IPS-NIHi7 (cell line): ENCODE measurements around the gene FSTL5.

Source experiments
- DNase-seq: peaks from one replicate; pipeline ENCODE4 v3.0.0; 2012; ENCODE audit warnings: mixed read lengths; ENCODE audit errors: extremely low spot score

FSTL5 gene

GRCh38 chr4:161583549-161583948 is 580.3 kb downstream of the FSTL5 start:
- no peak for DNase-seq

- no peak for DNase-seq
These were observed 582.3 kb downstream of the FSTL5 start for GRCh38 chr4:161581262-161582230.

DNA sequence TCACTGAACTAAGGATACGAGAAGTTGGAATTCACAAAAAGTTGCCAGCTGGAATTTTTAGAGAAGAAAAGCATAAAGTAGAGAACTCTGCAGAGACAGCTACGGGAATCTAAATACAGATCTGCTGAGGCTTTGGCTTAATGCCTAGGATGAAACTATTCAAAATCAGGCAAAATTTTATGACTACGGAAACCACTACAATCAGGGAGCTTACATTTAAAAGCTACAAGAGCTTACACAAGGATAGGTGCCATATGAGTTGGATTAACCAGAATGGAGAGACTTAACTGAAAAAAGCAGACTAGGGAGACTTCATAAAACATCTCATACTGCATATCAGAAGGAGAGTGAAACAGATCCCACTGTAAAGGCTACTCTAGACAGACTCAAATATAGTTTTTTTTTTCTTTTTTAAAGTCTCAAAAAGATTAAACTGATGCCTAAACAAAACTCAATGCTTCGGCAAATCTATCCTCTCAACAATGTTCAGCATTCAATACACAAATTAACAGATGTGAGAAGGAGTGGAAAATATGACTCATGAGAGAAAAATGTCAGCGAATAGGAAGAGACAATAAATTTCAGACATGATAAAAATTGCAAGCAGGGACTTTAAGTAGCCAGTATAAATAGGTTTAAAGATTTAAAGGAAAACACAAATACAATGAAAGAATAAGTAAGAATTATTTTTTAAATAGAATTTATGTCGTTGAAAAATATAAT is 586.1 kb downstream of the FSTL5 start:
- DNase-seq = no peak

DNA sequence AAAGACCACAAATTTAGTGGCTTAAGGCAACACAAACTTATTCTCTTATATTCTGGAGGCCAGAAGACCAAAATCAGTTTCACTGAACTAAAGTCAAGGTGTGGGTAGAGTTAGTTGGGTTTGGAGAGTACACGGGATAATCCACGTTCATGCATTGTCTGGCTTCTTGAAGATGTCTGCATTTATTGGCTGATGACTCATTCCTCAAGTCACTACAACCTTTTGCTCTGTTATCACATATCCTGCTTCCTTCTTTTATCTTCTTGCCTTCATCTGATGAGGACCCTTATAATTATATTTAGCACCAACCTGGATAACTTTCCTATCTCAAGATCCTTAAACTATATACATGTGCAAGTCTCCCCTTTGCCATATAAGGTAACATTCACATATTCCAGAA is 590.0 kb downstream of the FSTL5 start:
- DNase-seq = no peak

- DNase-seq = no peak
These were observed 599.5 kb downstream of the FSTL5 start for GRCh38 chr4:161564230-161564834.

DNA sequence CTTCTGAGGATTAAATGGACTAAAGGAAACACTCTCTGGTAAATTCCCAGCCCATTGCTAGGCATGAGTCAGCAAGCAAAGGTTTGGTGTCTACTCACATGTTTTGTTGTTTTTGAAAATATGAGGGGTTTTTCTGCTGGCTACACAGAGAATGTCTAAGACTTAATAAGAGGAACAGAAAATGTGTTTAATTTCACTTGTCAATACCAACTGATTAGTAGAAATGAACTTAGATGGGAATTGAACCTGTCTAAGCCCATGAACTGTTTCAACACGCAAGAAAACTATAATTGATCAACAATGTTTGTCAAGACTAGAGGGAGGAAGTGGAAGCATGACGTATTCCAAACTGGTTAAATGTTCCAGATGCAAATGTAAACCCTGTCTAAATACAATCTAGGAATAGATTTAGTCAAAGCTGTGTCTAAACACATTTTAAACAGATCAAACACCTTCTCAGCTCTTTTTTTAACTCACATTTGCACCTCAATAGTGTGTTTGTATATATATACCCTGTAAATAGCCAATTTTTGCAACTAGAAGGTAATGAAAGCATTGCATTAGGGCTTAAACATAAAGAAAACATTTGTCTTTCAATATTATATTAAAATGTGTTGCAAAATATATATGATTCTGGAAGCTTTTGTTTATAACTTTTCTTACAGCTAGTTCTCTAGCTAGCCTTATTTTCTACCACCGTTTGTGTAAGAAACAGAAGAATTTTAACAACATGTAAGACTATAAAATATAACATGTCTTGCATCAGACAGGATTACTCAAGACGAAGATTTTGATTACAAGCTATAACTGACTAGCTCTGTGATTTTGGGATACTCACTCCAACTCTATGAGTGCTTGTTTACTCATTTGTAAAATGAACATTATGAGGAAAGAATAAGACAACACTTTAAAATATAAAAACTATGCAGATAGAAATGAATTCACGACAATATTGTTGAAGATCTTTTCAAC is 607.8 kb downstream of the FSTL5 start:
- DNase-seq = no peak

GRCh38 chr4:161554372-161554990 is 609.3 kb downstream of the FSTL5 start:
- DNase-seq = no peak

- no peak for DNase-seq
These were observed 616.9 kb downstream of the FSTL5 start for GRCh38 chr4:161546902-161547301.

DNA sequence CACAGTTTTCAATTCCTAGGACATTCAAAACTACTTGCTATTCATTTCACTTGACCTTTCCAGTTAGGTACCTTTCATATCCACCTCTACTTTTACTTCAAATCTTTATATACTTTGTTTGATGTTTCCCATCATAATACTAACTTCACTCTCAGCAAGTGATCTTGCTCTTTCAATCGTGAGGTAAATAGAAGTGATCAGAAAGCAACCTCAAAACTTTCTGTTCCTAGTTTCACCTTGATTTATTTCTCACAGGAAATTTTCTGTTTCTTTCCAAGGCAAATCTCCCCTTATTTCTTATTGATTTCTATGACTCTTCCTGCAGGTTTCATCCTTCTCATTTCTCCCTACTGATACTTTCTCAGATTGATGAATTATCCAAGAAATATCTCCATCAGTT is 623.5 kb downstream of the FSTL5 start:
- DNase-seq = no peak

- DNase-seq = no peak
These were observed 624.9 kb downstream of the FSTL5 start for GRCh38 chr4:161538941-161539340.

DNA sequence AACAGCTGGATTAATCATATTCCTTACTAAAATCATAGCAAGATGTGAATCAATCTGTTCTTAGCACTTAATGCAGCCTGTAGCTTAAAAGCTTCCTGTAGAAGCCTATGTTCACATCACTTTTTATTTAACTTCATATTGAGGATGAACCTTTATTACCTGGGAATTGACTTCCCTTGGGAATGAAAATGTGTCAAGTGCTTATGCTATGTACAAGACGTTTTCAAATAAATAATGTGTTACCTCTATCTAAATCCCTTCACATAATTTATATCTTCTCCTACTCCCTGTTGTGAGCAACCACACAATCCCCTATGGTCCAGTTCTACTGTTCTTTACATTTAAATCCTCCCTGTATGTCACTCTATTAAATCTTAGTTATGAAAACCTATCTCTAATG is 633.1 kb downstream of the FSTL5 start:
- no peak for DNase-seq

GRCh38 chr4:161525121-161525520 is 638.7 kb downstream of the FSTL5 start:
- DNase-seq = no peak

DNA sequence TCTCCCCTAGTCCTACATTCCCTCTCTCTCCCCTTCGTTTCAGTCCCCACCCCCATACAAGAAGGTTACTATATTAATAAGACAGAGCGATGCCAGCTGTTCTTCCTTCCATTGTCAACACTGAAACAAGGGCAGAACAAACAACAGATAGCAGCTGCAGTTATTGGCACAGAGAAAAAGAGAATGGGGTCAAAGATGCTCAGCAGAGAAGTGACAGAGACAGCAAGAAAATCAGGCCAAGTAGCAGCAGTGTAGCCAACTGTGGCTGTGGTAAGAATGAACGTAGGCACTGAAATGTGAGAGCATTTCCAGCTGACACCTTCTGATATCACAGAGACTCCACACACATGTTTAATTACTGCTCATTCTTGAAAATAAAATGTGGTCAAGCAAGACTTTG is 641.8 kb downstream of the FSTL5 start:
- DNase-seq = no peak

GRCh38 chr4:161519611-161520010 is 644.2 kb downstream of the FSTL5 start:
- no peak for DNase-seq

DNA sequence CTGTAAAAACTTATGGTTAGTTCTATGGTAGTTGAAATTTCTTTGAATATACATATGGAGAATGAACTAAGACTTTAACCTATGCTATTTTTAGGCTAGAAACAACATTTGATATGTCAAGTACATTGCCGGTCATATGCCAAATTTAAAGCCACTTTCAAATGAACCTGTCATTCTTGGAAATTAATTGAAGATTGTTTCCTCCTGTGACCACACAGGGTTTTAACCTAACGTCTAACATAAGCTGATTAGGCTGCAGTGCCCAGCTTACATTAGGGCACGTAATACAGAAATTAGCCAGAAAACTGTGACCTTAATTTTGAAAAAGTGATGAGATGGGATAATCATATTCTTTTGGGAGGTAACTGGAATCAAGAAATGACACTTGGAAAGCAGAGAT is 645.9 kb downstream of the FSTL5 start:
- no peak for DNase-seq

DNA sequence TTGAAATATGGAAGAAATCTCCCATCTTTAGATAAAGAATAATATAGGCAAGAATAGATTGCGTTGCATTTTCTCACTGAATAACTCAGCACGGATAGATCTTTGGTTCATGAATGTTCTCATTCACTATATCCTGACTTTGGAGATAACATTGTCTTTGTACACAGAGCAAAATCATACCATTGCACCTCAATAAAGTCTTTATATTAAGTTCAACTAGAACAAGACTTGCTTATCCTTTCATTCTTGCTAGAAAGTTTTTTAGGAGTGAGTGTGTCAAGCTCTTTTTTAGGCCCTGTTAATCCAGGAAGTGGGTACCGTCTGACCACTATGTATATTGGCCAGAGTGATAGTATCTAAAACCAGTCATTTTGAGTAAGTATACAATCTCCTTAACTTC is 658.7 kb downstream of the FSTL5 start:
- no peak for DNase-seq

- DNase-seq = no peak
These were observed 665.6 kb downstream of the FSTL5 start for GRCh38 chr4:161498155-161498554.

- no peak for DNase-seq
These were observed 677.3 kb downstream of the FSTL5 start for GRCh38 chr4:161486461-161486860.

DNA sequence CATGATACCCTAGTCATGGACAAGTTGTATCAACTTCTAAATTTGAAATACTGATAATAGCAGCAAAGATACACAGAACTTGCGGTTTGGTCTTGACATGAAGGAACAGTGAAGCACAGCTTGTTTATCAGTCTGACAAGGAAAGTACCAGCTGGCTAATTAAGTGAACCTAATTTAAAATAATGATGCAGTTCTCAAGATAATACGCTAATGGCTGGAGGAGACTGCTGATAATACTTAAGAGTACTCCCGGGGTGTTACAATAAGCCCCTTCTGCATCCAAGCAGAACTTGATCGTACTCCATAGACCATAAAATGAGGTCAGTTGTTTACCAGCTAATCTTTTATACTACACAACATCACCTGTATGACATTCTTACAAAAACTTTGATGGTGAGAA is 697.5 kb downstream of the FSTL5 start:
- no peak for DNase-seq

- DNase-seq = no peak
These were observed 700.4 kb downstream of the FSTL5 start for GRCh38 chr4:161463436-161463835.

DNA sequence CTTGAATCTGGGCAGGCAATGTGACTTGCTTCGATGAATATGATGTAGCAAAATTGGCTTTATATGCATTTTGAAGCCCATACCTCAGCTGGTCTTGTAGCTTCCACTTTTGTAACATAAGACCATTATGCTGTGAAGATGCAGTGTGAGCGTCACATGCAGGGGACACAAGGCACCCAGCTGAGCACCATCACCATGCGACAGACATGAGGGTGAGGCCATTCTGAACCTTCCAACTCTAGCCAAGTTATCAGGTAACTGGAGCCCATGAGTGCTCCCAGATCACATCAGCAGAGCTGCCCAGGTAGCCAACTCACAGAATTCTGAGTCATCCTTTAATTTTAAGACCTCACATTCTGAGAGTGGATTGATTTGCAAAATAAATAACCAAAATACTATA is 705.9 kb downstream of the FSTL5 start:
- DNase-seq = no peak
